ENCODE data around the gene MYO16.

DNA sequence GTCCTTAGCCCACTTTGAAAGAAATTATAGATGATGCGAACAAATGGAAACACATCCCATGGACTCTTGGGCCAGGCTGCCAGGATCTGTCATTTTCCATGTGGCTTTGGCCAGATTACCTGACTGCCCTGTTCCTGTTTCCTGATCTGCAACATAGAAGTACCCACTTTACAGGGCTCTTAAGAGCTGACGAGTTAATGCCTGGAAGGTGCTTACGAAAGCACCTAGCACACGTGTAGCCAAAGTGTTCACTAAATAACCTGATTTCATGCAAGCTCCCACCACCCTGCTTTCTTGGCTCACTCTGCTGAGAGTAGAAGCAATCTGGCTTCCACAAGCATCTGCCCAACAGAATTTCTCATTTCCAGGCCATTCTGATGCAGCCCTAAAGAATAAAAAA, 575.2 kb downstream of the MYO16 start:
- TF ChIP-seq, protein P1, sequence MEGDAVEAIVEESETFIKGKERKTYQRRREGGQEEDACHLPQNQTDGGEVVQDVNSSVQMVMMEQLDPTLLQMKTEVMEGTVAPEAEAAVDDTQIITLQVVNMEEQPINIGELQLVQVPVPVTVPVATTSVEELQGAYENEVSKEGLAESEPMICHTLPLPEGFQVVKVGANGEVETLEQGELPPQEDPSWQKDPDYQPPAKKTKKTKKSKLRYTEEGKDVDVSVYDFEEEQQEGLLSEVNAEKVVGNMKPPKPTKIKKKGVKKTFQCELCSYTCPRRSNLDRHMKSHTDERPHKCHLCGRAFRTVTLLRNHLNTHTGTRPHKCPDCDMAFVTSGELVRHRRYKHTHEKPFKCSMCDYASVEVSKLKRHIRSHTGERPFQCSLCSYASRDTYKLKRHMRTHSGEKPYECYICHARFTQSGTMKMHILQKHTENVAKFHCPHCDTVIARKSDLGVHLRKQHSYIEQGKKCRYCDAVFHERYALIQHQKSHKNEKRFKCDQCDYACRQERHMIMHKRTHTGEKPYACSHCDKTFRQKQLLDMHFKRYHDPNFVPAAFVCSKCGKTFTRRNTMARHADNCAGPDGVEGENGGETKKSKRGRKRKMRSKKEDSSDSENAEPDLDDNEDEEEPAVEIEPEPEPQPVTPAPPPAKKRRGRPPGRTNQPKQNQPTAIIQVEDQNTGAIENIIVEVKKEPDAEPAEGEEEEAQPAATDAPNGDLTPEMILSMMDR (IDR thresholded peaks at IDR 0.05; ENCODE audit: insufficient read depth, low read length, poor library complexity, severe bottlenecking), result no peak
- TF ChIP-seq EZH2phosphoT487 (conservative IDR thresholded peaks at IDR 0.05; ENCODE audit: low read length), result no peak
